SK-N-MC (cell line): ENCODE results near the gene SPATA24.

ENCODE experiments used
- DNase-seq: peaks from one replicate; pipeline ENCODE4 v3.0.0-alpha.2; 2011; ENCODE audit warnings: low read depth, low spot score
- H3K27ac ChIP-seq: fragments of 200-600 bp; sonication (generic); 2 replicates; pipeline ENCODE4 v1.5.1; 2016; ENCODE audit warnings: mixed run types
- H3K36me3 ChIP-seq: fragments of 200-600 bp; sonication (generic); 2 replicates; pipeline ENCODE4 v1.6.1; 2017; ENCODE audit warnings: antibody characterized with exemption, low read length, mixed read lengths; ENCODE audit not compliant: insufficient read depth
- H3K4me3 ChIP-seq: fragments of 200-600 bp; sonication (generic); 2 replicates; pipeline ENCODE4 v1.5.1; 2016
- H3K9ac ChIP-seq: fragments of 200-600 bp; sonication (generic); 2 replicates; pipeline ENCODE4 v1.8.0; 2017; ENCODE audit warnings: mixed run types, mixed read lengths; ENCODE audit not compliant: insufficient read length
- H3K9me3 ChIP-seq: fragments of 200-600 bp; sonication (generic); 2 replicates; pipeline ENCODE4 v1.6.1; 2017; ENCODE audit warnings: low read depth, mild to moderate bottlenecking, antibody characterized with exemption, low read length, moderate library complexity, mixed read lengths
- EZH2 ChIP-seq: fragments of 200-600 bp; sonication (generic); IDR thresholded peaks from one replicate; pipeline ENCODE4 v1.6.1; 2017; ENCODE audit warnings: antibody characterized with exemption
- FOXP2 ChIP-seq: optimal IDR thresholded peaks from 2 replicates; pipeline ENCODE3; 2011; ENCODE audit warnings: mild to moderate bottlenecking, moderate library complexity; ENCODE audit not compliant: insufficient read depth; ENCODE audit errors: extremely low read length, control extremely low read depth
- POLR2AphosphoS5 ChIP-seq: IDR thresholded peaks from 2 replicates; pipeline ENCODE4 v1.6.1; 2012; ENCODE audit warnings: mild to moderate bottlenecking, low read depth, low read length, borderline replicate concordance

The SPATA24 gene

DNA sequence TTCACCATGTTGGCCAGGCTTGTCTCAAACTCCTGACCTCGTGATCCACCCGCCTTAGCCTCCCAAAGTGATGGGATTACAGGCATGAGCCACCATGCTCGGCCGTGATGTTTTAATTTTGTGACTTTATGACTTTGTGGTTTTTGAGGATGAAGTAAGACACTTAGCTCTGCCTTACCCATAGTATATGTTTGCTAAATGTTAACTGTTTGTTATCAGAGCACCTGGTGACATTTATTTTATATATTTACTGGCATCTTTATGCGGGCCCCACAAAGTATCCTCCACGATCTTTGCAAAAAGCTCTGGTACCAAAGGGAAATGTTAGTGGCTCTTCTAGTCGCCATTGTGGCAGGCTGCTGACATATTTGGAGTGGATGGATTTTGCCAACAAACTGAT is 27.5 kb downstream of the SPATA24 start:
- Histone ChIP-seq H3K4me3 (no peak overlapping the region), H3K27ac (no peak overlapping the region), H3K9me3 (no peaks in the 10 kb centered on the region), H3K36me3 (peaks cover 8% of the 10 kb centered on the region), H3K9ac (no peak overlapping the region)
- TF ChIP-seq FOXP2 = no peak
- no peak for TF ChIP-seq EZH2
- no peak for TF ChIP-seq POLR2AphosphoS5
- no peak for DNase-seq

DNA sequence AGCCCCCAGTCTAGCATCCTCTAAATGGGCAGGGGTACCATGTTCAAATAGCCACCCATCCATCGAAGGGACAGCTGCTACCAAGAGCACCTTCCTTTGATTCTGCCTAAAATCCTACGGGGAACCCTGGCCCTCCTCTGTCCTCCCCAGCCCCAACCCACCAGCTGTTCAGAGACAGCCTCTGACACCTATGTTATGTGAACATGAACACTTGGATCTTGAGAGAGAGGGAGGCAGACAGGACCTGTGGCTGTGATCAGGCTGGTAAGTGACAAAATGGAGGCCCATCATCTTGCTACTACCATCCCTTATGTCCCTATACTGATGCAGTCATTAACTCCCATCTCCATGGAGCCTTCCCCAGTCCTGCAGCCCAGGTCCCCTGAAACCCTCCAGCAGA is 29.0 kb downstream of the SPATA24 start:
- DNase-seq = no peak
- TF ChIP-seq EZH2 (no peak), FOXP2 (no peak), POLR2AphosphoS5 (no peak; the same call in 1 of the 2 replicates)
- Histone ChIP-seq H3K9ac (no peak overlapping the region), H3K4me3 (no peak overlapping the region), H3K36me3 (peaks cover 13% of the 10 kb centered on the region), H3K27ac (no peak overlapping the region), H3K9me3 (no peaks in the 10 kb centered on the region)

DNA sequence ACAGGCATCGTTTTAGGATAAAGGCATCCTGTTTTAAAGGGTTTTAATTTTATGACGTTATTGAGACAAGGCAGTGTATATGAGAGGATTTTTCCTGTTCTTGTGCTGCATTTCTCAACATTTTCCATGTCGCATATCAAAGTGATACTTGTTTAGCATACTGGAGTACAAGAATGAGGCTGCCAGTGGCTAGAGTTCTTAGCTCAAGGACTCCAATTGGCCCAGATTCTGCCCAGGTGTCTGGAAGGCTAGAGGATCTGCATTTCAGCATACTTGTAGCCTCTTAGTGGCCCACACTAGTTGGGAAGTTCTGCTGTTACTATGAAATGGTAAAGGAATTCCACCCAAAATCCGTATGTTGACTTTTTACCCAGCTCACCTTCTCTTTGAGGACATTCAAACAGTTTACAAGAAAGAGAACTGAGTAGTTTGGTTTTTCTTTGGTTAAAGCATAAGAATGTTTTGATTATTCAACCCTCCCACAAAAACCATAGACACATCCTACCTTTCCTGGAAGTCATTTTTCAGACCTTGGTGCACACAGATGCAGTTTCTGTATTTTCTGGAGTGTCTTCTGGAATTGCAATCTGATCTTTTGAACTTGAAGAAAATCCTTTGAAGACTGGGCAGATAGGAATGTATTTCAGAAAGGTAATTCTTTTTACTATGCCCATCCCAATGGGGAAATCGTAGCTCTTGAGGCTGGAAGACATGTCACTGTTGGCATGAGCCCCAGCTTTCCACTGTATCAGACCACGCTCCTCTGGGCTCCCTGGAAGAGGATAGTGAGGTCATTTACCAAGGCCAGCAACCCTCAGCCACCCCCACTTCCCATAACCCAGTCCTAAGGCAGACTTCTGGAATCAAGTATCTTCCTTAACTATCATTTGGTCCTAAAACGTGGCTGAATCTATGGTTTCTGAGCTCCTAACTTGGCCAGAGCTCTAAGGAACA is 32.1 kb downstream of the SPATA24 start:
- H3K27ac ChIP-seq = no peak overlapping the region
- TF ChIP-seq FOXP2 (no peak), POLR2AphosphoS5 (no peak), EZH2 (no peak)
- no peak overlapping the region for H3K9ac ChIP-seq
- no peaks in the 10 kb centered on the region for H3K9me3 ChIP-seq
- no peak for DNase-seq
- H3K4me3 ChIP-seq = no peak overlapping the region
- H3K36me3 ChIP-seq = peaks cover 38% of the 10 kb centered on the region

DNA sequence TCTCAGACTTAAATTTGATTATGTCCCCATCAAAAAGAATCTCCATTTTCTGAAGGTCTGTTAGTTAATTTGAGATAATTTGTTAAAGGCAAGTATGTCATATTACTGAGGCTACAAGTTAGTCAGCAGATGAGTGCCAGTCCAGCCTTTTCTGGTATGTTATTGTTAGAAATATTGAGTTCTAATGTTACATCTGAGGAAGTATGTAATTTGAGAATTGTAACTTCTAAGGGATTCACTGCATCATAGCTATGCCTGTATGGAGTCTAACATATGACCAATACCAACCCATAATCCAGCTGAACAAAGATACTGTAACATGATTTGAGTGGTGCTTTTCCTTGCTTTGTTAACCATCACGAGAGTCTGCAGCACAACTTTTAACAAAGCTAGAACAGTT is 34.7 kb downstream of the SPATA24 start:
- H3K9me3 ChIP-seq = no peaks in the 10 kb centered on the region
- no peak overlapping the region for H3K4me3 ChIP-seq
- peaks cover 60% of the 10 kb centered on the region for H3K36me3 ChIP-seq
- H3K9ac ChIP-seq = no peak overlapping the region
- no peak for DNase-seq
- H3K27ac ChIP-seq = no peak overlapping the region
- TF ChIP-seq FOXP2 (no peak), POLR2AphosphoS5 (no peak), EZH2 (no peak)

DNA sequence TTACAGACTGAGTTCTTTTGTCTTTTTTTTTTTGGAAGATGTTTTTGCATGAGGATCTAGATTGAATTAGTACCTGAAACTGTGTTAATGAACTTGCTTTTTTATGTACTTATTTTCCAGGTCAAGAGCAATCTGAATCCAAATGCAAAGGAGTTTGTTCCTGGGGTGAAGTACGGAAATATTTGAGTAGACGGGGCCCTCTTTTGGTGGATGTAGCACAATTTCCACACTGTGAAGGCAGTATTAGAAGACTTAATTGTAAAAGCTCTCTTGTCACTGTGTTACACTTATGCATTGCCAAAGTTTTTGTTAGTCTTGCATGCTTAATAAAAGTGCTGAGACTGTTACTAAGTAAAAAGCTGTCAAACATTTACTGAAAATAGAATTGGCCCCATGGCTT is 35.3 kb downstream of the SPATA24 start:
- H3K27ac ChIP-seq = no peak overlapping the region
- H3K4me3 ChIP-seq = no peak overlapping the region
- no peaks in the 10 kb centered on the region for H3K9me3 ChIP-seq
- peaks cover 66% of the 10 kb centered on the region for H3K36me3 ChIP-seq
- DNase-seq = no peak
- H3K9ac ChIP-seq = no peak overlapping the region
- TF ChIP-seq FOXP2 (no peak), POLR2AphosphoS5 (no peak), EZH2 (no peak)

DNA sequence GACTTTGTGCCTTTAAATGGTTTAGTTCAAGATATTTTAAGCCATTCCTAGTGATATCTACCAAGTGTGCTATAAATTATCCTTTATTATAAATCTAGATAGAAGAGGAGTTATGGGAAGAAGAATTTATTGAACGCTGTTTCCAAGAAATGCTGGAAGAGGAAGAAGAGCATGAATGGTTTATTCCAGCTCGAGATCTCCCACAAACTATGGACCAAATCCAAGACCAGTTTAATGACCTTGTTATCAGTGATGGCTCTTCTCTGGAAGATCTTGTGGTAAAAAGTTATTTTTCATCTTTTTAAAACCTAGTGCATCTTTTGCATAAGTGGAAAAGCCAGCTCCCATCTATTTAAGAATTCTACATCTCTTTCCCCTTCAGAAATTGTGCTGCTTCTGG is 39.4 kb downstream of the SPATA24 start:
- Histone ChIP-seq H3K36me3 (peaks cover 57% of the 10 kb centered on the region), H3K9me3 (no peaks in the 10 kb centered on the region), H3K9ac (no peak overlapping the region), H3K27ac (no peak overlapping the region), H3K4me3 (no peak overlapping the region)
- TF ChIP-seq POLR2AphosphoS5 = no peak
- no peak for TF ChIP-seq EZH2
- no peak for TF ChIP-seq FOXP2
- DNase-seq = no peak

DNA sequence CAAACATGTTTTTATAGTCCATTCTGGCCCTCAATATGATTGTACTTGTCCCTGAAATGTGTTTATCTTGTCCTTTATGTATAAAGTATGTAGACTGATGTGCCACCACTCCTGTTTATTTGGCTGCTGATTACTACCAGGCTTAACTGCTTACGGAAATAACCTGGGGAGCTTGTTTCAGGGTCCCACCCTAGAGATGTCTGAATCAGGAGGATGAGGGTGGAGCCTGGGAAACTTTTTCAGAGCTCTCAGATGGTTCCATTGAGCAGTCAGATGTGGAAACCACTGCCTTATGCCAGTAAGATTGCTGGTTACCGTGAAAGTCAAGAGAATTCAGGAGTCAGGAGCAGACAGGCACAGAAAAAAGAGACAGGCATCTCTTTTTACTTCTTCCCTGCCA is 40.0 kb downstream of the SPATA24 start:
- Histone ChIP-seq H3K27ac (no peak overlapping the region), H3K4me3 (no peak overlapping the region), H3K9me3 (no peaks in the 10 kb centered on the region), H3K9ac (no peak overlapping the region), H3K36me3 (peaks cover 54% of the 10 kb centered on the region)
- no peak for TF ChIP-seq FOXP2
- no peak for TF ChIP-seq POLR2AphosphoS5
- no peak for TF ChIP-seq EZH2
- no peak for DNase-seq

DNA sequence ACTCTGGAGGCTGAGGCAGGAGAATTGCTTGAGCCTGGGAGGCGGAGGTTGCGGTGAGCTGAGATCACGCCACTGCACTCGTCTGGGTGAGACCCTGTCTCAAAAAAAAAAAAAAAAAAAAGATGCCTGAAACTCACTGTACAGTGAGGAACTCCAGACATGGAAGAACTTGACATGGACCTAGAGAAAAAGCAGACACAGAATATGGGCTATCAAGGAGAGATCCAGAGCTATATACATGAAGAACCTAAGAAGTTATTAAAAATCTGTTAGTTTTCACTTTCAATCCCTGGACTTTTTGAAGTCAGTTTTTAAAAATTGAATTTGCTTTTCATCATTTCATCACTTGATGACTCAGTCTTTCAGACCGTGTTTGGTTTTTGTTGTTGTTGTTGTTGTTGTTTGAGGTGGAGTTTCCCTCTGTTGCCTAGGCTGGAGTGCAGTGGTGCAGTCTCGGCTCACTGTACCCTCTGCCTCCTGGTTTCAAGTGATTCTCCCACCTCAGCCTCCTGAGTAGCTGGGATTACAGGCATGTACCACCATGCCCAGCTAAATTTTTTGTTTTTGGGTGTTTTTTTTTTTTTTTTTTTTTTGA is 42.0 kb downstream of the SPATA24 start:
- H3K27ac ChIP-seq = no peak overlapping the region
- H3K9me3 ChIP-seq = no peaks in the 10 kb centered on the region
- DNase-seq = no peak
- H3K9ac ChIP-seq = no peak overlapping the region
- H3K36me3 ChIP-seq = peaks cover 58% of the 10 kb centered on the region
- no peak for TF ChIP-seq FOXP2
- no peak for TF ChIP-seq POLR2AphosphoS5
- TF ChIP-seq EZH2 = no peak
- H3K4me3 ChIP-seq = no peak overlapping the region
